ENCODE measurements around the gene FGFR3. TPM values are rescaled to one million over a fixed set of nuclear protein-coding genes. Genes with fewer than 3 reads are reported as not detected.

Gene FGFR3
- total RNA-seq, 1 experiment from 2014 or later, result 10.2 TPM

- no peak for DNase-seq (ENCODE audit: low read depth in 1 of 2, low spot score in 2 of 2)
- no peaks in the 10 kb centered on the region for H3K4me1 ChIP-seq (replicated peaks)
These were observed 9.1 kb downstream of the FGFR3 start for GRCh38 chr4:1802151-1802715.

GRCh38 chr4:1802720-1803522 lies 9.8 kb downstream of the FGFR3 start:
- Histone ChIP-seq H3K9me3 (replicated peaks) (no peaks in the 10 kb centered on the region), H3K4me1 (replicated peaks) (no peaks in the 10 kb centered on the region), H3K27ac (no peak overlapping the region), H3K4me3 (no peak overlapping the region), H3K36me3 (no peaks in the 10 kb centered on the region), H3K27me3 (replicated peaks) (no peaks in the 10 kb centered on the region)
- no peak for DNase-seq (ENCODE audit: low read depth in 1 of 2, low spot score in 2 of 2)

More at GRCh38 chr4:1802151-1802715, 9.1 kb downstream of the FGFR3 start:
- no peaks in the 10 kb centered on the region for H3K36me3 ChIP-seq
- H3K9me3 ChIP-seq (replicated peaks), result no peaks in the 10 kb centered on the region
- no peaks in the 10 kb centered on the region for H3K27me3 ChIP-seq (replicated peaks)
- H3K4me3 ChIP-seq, result no peak overlapping the region
- H3K27ac ChIP-seq, result no peak overlapping the region

- no peak for DNase-seq (ENCODE audit: low read depth in 1 of 2, low spot score in 2 of 2)
- Histone ChIP-seq H3K27me3 (replicated peaks) (no peaks in the 10 kb centered on the region), H3K4me1 (replicated peaks) (no peaks in the 10 kb centered on the region), H3K4me3 (no peak overlapping the region), H3K36me3 (no peaks in the 10 kb centered on the region), H3K9me3 (replicated peaks) (no peaks in the 10 kb centered on the region), H3K27ac (no peak overlapping the region)
These were observed 10.7 kb downstream of the FGFR3 start for GRCh38 chr4:1803523-1804423.

- DNase-seq (ENCODE audit: low read depth in 1 of 2, low spot score in 2 of 2), result no peak
- H3K9me3 ChIP-seq (replicated peaks), result no peaks in the 10 kb centered on the region
- H3K4me3 ChIP-seq, result no peak overlapping the region
- no peaks in the 10 kb centered on the region for H3K27me3 ChIP-seq (replicated peaks)
- H3K36me3 ChIP-seq, result no peaks in the 10 kb centered on the region
- H3K27ac ChIP-seq, result no peak overlapping the region
- H3K4me1 ChIP-seq (replicated peaks), result no peaks in the 10 kb centered on the region
These were observed 11.8 kb downstream of the FGFR3 start for GRCh38 chr4:1804638-1805492.

GRCh38 chr4:1805493-1806222 lies 12.6 kb downstream of the FGFR3 start:
- Histone ChIP-seq H3K36me3 (no peaks in the 10 kb centered on the region), H3K9me3 (replicated peaks) (no peaks in the 10 kb centered on the region), H3K27ac (no peak overlapping the region), H3K4me1 (replicated peaks) (no peaks in the 10 kb centered on the region), H3K27me3 (replicated peaks) (no peaks in the 10 kb centered on the region), H3K4me3 (no peak overlapping the region)
- DNase-seq (ENCODE audit: low read depth in 1 of 2, low spot score in 2 of 2), result no peak

- H3K4me1 ChIP-seq (replicated peaks), result no peaks in the 10 kb centered on the region
- no peaks in the 10 kb centered on the region for H3K36me3 ChIP-seq
- no peak overlapping the region for H3K27ac ChIP-seq
- H3K9me3 ChIP-seq (replicated peaks), result no peaks in the 10 kb centered on the region
- H3K4me3 ChIP-seq, result no peak overlapping the region
- H3K27me3 ChIP-seq (replicated peaks), result no peaks in the 10 kb centered on the region
- DNase-seq (ENCODE audit: low read depth in 1 of 2, low spot score in 2 of 2), result no peak
These were observed 13.1 kb downstream of the FGFR3 start for GRCh38 chr4:1806223-1806564.

- Histone ChIP-seq H3K4me1 (replicated peaks) (no peaks in the 10 kb centered on the region), H3K36me3 (no peaks in the 10 kb centered on the region), H3K27ac (no peak overlapping the region), H3K27me3 (replicated peaks) (no peaks in the 10 kb centered on the region), H3K9me3 (replicated peaks) (no peaks in the 10 kb centered on the region), H3K4me3 (no peak overlapping the region)
- no peak for DNase-seq (ENCODE audit: low read depth in 1 of 2, low spot score in 2 of 2)
These were observed 13.7 kb downstream of the FGFR3 start for GRCh38 chr4:1806596-1807331.

GRCh38 chr4:1807332-1807777 lies 14.3 kb downstream of the FGFR3 start:
- no peak overlapping the region for H3K27ac ChIP-seq
- H3K4me1 ChIP-seq (replicated peaks), result no peaks in the 10 kb centered on the region
- DNase-seq (ENCODE audit: low read depth in 1 of 2, low spot score in 2 of 2), result no peak
- no peaks in the 10 kb centered on the region for H3K9me3 ChIP-seq (replicated peaks)
- H3K36me3 ChIP-seq, result no peaks in the 10 kb centered on the region
- H3K4me3 ChIP-seq, result no peak overlapping the region
- H3K27me3 ChIP-seq (replicated peaks), result no peaks in the 10 kb centered on the region

- no peak overlapping the region for H3K27ac ChIP-seq
- DNase-seq (ENCODE audit: low read depth in 1 of 2, low spot score in 2 of 2), result no peak
- H3K27me3 ChIP-seq (replicated peaks), result no peaks in the 10 kb centered on the region
- H3K9me3 ChIP-seq (replicated peaks), result no peaks in the 10 kb centered on the region
- no peaks in the 10 kb centered on the region for H3K4me1 ChIP-seq (replicated peaks)
- H3K36me3 ChIP-seq, result no peaks in the 10 kb centered on the region
- H3K4me3 ChIP-seq, result no peak overlapping the region
These were observed 15.3 kb downstream of the FGFR3 start for GRCh38 chr4:1808396-1808795.

GRCh38 chr4:1808851-1809753 lies 16.0 kb downstream of the FGFR3 start:
- Histone ChIP-seq H3K27me3 (replicated peaks) (no peaks in the 10 kb centered on the region), H3K27ac (no peak overlapping the region), H3K4me3 (no peak overlapping the region), H3K4me1 (replicated peaks) (no peaks in the 10 kb centered on the region), H3K9me3 (replicated peaks) (no peaks in the 10 kb centered on the region), H3K36me3 (no peaks in the 10 kb centered on the region)
- no peak for DNase-seq (ENCODE audit: low read depth in 1 of 2, low spot score in 2 of 2)

GRCh38 chr4:1809754-1810502 lies 16.8 kb downstream of the FGFR3 start:
- Histone ChIP-seq H3K27me3 (replicated peaks) (no peaks in the 10 kb centered on the region), H3K36me3 (no peaks in the 10 kb centered on the region), H3K4me3 (no peak overlapping the region), H3K27ac (no peak overlapping the region), H3K4me1 (replicated peaks) (no peaks in the 10 kb centered on the region), H3K9me3 (replicated peaks) (no peaks in the 10 kb centered on the region)
- peak; percentile 36 to 63 for DNase-seq (ENCODE audit: low read depth in 1 of 2, low spot score in 2 of 2)

Data from SJSA1 (cell line).